Astrocyte of the cerebellum (primary cell): ENCODE results near the gene YBX1.

Experiments used
- DNase-seq: peaks from one replicate; pipeline ENCODE4 v3.0.0-alpha.2; 2011; ENCODE audit warnings: low read depth
- H3K4me3 ChIP-seq: 2 replicates; pipeline ENCODE4 v1.5.1; 2011; ENCODE audit warnings: mild to moderate bottlenecking, low read depth, low read length, moderate library complexity
- in situ Hi-C: cut with HindIII; loops from 2 replicates; pipeline ENCODE4 v1.10.0; 2017; ENCODE audit warnings: low sequenced_read_pairs
- TF ChIP-seq, protein P1 (sequence below): IDR thresholded peaks from 2 replicates; pipeline ENCODE4 v1.5.1; 2012; ENCODE audit warnings: low read length, low read depth, moderate library complexity, mild to moderate bottlenecking; ENCODE audit errors: missing control alignments

YBX1 gene

DNA sequence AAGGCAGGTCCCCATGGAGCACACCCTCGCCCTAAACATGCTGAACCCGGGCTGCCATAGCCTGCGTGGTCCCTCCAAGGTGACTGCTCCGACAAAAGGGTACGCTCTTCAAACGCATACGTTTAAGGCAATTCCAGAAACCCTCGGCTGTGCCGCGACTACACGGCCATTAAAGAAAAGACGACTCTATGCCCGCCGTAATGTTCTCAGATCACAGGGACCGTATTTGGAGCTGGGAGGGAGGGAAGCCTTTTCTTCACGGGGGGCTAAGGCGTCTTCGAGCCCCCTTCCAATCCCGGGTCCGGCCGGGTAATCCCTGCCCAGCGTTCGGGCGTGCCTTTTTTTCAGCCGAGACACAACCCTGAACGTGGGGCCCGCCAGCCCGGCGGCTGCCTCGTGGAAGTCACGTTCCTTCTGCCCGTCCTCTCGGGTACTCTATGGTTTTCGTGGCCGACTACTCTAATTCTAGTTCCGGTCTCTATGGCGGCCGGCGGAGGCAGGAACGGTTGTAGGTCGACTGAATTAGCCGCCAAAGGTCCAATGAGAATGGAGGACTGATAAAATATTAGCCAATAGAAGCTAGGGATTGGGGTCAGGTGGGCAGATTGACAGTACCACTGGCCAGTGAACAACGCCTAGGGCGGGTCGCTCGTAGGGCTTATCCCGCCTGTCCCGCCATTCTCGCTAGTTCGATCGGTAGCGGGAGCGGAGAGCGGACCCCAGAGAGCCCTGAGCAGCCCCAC is at the start of gene YBX1:
Gene YBX1 (plus strand): TSS at position 678 of the 743 bp plus-strand sequence. CDS start 148 bp downstream, outside the sequence.
- H3K4me3 ChIP-seq, result peak within 1 kb of the TSS; percentile 72
- in situ Hi-C loops, result no loop called here
- peak; percentile 98 for DNase-seq
- TF ChIP-seq, protein P1, sequence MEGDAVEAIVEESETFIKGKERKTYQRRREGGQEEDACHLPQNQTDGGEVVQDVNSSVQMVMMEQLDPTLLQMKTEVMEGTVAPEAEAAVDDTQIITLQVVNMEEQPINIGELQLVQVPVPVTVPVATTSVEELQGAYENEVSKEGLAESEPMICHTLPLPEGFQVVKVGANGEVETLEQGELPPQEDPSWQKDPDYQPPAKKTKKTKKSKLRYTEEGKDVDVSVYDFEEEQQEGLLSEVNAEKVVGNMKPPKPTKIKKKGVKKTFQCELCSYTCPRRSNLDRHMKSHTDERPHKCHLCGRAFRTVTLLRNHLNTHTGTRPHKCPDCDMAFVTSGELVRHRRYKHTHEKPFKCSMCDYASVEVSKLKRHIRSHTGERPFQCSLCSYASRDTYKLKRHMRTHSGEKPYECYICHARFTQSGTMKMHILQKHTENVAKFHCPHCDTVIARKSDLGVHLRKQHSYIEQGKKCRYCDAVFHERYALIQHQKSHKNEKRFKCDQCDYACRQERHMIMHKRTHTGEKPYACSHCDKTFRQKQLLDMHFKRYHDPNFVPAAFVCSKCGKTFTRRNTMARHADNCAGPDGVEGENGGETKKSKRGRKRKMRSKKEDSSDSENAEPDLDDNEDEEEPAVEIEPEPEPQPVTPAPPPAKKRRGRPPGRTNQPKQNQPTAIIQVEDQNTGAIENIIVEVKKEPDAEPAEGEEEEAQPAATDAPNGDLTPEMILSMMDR, result no peak

DNA sequence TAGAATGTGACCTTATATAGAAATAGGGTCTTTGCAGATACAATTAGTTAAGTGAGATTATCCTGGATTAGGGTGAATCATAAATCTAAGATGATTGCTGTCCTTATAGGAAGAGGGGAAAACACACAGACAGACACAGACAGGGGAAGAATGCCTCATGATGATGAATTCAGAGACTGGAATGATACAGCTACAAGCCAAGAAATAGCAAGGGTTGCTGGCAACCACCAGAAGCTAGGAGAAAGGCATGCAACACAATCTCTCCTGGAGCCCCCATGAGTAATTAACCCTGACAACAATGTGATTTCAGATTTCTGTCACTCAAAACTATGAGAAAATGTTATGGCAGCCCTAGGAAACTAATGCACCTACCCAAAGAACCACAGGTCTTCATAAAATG is 43.1 kb upstream of the YBX1 start:
- in situ Hi-C loops, result no loop called here
- H3K4me3 ChIP-seq, result no peak overlapping the region
- TF ChIP-seq, protein P1, result no peak
- DNase-seq, result no peak

GRCh38 chr1:42646056-42646455 is 36.2 kb upstream of the YBX1 start:
- DNase-seq, result no peak
- in situ Hi-C loops, result no loop called here
- TF ChIP-seq, protein P1, result no peak
- no peak overlapping the region for H3K4me3 ChIP-seq

- TF ChIP-seq, protein P1, result no peak
- no peak overlapping the region for H3K4me3 ChIP-seq
- in situ Hi-C loops, result no loop called here
- no peak for DNase-seq
These were observed 25.0 kb upstream of the YBX1 start for GRCh38 chr1:42657201-42657600.

DNA sequence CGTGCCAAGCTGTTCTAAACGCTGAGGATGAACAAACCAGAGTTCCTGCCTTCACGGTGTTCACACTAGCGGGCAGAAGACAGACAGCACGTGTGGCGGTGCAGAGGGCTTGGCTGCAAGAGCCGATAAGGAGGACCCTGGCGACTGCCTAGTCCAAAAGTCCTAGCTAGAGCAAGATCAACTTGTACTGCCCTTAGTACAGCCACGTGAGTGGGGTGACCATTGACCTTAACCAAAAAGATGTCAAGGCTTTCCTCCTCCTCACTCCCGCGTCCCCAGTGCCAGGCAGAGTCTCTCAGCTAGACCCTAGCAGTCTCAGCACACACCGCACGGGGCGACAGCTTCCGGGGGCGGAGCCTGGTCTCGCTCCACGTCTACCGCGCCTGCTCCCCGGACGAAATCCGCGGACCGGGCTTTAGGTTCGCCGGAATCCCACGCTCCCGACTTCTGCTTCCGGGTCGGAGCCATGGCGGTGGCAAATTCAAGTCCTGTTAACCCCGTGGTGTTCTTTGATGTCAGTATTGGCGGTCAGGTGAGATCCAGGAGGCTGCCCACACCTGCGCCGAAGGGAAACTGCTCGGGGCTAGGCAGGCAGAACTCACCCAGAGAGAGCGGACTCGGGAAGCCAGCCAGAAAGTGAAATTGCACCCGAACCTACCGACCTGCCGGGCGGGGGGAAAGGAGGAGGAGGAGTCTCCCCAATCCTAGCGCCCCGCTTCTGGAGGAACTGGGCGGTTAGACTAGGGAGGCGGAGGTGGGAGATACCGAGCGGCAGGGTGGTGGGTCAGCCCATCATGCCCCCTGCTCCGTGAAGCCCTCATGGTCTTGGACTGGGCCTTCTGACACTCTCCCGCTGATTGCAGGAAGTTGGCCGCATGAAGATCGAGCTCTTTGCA is 24.0 kb upstream of the YBX1 start, which contains the start of gene PPIH:
Gene PPIH (plus strand): TSS at position 443 of the 896 bp plus-strand sequence. CDS start 24 bp downstream, at position 467.
- H3K4me3 ChIP-seq, result peak within 1 kb of the TSS; percentile 76
- in situ Hi-C loops, result no loop called here
- peak; percentile 72 for DNase-seq
- TF ChIP-seq, protein P1, result peak; percentile 25

DNA sequence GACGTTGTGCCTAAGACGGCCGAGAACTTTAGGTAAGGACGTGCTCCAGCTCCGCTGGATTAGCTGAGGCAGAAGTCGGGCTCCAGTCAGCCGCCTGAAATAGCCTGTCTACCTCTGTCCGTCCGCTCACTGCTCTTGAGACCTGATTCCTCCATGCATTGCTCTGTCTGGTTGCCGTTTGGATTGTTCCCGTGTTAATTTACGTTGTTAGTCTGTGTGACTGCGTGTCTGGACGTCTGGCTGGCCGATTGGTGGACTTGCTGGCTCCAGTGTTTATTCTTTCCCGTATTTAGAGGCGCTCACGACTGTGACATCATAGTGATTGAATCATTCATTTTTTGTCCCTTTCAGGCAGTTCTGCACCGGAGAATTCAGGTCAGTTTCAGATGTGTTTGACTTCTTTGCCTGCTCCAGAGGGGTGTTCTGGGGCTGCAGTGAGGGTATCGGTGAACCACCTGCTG is 23.3 kb upstream of the YBX1 start:
- no peak for DNase-seq
- in situ Hi-C loops, result no loop called here
- TF ChIP-seq, protein P1, result no peak
- H3K4me3 ChIP-seq, result peak overlapping the region; percentile 76
